Measurements from ENCODE around the gene TMPRSS9. TPM values are rescaled to one million over a fixed set of nuclear protein-coding genes. Genes with fewer than 3 reads are reported as not detected.

The TMPRSS9 gene
- total and polyA plus RNA-seq, 9 donors: 0.05 to 0.51 (median 0.19) TPM; not detected in 1

DNA sequence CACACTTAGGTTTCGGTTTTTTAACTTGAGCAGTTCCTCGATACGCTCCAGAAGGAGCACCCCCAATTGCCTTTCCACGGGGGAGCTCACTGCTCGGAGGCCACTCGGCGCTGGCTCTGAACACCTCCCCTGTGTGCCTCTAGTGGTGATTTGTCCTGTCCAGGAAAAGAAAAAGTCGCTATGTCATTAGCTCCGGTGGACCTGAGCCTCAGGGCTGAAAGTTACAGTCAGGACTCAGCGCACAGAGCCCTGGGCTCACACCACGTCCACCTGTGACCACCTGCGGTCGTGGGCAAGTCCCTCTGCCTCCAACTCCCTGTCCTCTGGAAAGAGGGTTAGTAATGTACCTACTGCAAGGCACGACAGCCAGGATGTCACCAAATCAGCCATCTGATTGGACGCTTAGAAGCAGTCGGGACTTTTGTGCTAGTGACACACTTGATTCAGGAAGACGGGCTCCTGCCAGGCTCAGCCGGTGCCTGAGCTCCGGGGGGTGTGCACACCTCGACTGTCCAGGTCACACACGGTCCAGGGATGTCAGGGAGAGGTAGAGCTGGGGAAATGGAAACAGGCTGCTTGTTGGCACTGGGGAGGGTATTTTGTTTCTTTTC lies 3.9 kb upstream of the TMPRSS9 start:
- DNase-seq: peak in 1 of 5 donors; percentile 14
- Histone ChIP-seq H3K9me3 (no peaks in the 10 kb centered on the region), H3K4me1 (ENCODE audit: insufficient read depth) (no peaks in the 10 kb centered on the region), H3K27me3 (no peaks in the 10 kb centered on the region), H3K4me3 (no peak overlapping the region), H3K27ac (no peak overlapping the region), H3K36me3 (no peaks in the 10 kb centered on the region)
- 74 to 86% (median 79%) methylated on average over 21 of the region's 21 CpGs for WGBS, 3 donors
- TF ChIP-seq CTCF (IDR thresholded peaks at IDR 0.05) (no peak), POLR2A (IDR thresholded peaks at IDR 0.05) (no peak), EP300 (IDR thresholded peaks at IDR 0.05) (no peak)
- intact Hi-C loops (cut with DNase I): no loop called here

DNA sequence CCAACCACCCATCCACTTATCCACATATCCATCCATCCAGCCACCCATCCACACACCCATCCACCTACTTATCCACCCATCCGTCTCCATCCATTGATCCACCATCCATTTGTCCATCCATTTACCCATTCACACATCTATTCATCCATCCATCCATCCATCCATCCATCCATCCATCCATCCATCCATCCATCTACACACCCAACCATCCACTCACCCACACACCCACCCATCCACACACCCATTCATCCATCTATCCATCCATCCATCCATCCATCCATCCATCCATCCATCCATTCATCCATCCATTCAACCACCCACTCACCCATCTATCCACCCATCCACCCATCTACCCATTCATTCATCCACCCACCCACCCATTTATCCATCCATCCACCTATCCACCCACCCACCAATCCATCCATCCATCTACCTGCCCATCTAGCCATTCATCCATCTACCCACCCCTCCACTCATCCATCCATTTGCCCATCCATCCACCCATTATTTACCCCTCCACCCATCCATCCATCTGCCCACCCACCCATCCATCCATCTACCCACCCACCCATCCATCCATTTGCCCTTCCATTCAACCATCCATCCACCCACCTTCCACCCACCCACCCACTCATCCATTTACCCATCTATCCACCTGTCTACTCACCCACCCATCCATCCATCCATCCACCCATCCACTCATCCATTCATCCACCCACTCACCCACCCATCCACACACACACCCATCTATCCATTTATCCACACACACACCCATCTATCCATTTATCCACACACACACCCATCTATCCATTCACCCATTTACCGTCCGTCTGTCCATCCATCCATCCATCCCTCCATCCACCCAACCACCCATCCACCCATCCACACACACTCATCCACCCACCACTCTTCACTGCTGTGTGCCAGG lies 2.5 kb upstream of the TMPRSS9 start:
- Histone ChIP-seq H3K27ac (no peak overlapping the region), H3K9me3 (no peaks in the 10 kb centered on the region), H3K36me3 (no peaks in the 10 kb centered on the region), H3K4me1 (ENCODE audit: insufficient read depth) (no peaks in the 10 kb centered on the region), H3K27me3 (no peaks in the 10 kb centered on the region), H3K4me3 (no peak overlapping the region)
- DNase-seq: no peak
- intact Hi-C loops (cut with DNase I): no loop called here
- WGBS, 3 donors: 92 to 97% (median 92%) methylated on average over 3 of the region's 3 CpGs
- no peak for TF ChIP-seq CTCF (IDR thresholded peaks at IDR 0.05)
- TF ChIP-seq POLR2A (IDR thresholded peaks at IDR 0.05): no peak
- TF ChIP-seq EP300 (IDR thresholded peaks at IDR 0.05): no peak

- intact Hi-C loops (cut with DNase I): no loop called here
- Histone ChIP-seq H3K9me3 (no peaks in the 10 kb centered on the region), H3K4me1 (ENCODE audit: insufficient read depth) (no peaks in the 10 kb centered on the region), H3K27me3 (no peaks in the 10 kb centered on the region), H3K27ac (no peak overlapping the region), H3K4me3 (no peak overlapping the region), H3K36me3 (no peaks in the 10 kb centered on the region)
- DNase-seq: no peak
- WGBS, 3 donors: 53 to 66% (median 63%) methylated on average over 28 of the region's 28 CpGs
- TF ChIP-seq CTCF (IDR thresholded peaks at IDR 0.05) (no peak), POLR2A (IDR thresholded peaks at IDR 0.05) (no peak), EP300 (IDR thresholded peaks at IDR 0.05) (no peak)
Measured at GRCh38 chr19:2358548-2359173, 1.4 kb upstream of the TMPRSS9 start.

DNA sequence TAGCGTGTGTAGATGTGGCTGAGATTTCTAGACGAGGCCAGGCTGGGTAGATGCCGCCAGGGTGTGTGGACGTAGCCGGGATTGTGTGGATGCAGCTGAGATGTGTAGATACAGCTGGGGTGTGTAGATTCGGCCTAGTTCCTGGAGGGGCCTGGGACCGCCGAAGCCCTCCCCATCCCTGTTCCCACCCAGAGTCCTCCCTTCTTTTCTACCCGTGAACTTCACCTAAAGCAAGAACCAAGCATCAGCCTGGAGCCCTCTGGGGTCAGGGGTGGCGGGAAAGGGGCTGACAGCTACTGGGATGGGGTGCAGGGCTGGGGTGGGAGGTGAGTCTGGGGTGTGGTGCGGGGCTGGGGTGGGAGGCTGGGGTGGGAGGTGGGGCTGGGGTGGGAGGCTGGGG lies 768 bp downstream of the TMPRSS9 start:
- no peak for DNase-seq
- TF ChIP-seq EP300 (IDR thresholded peaks at IDR 0.05) (no peak), POLR2A (IDR thresholded peaks at IDR 0.05) (no peak), CTCF (IDR thresholded peaks at IDR 0.05) (no peak)
- 51 to 72% (median 52%) methylated on average over 9 to 11 of the region's 11 CpGs for WGBS, 3 donors
- Histone ChIP-seq H3K27ac (no peak overlapping the region), H3K36me3 (no peaks in the 10 kb centered on the region), H3K9me3 (no peaks in the 10 kb centered on the region), H3K4me3 (no peak overlapping the region), H3K4me1 (ENCODE audit: insufficient read depth) (no peaks in the 10 kb centered on the region), H3K27me3 (no peaks in the 10 kb centered on the region)
- intact Hi-C loops (cut with DNase I): no loop called here

All from ovary (tissue), 9 donors.